B cell (primary cell): ENCODE results near the gene MOB3B. TPM values are rescaled to one million over a fixed set of nuclear protein-coding genes. Genes with fewer than 3 reads are reported as not detected.

Source experiments
- ATAC-seq: fragments of 200-7000 bp; cut with Tn5 transposase; one replicate; pipeline ENCODE4 v1.10.0; 2021; ENCODE audit warnings: low read depth, mild to moderate bottlenecking, moderate number of reproducible peaks, moderate library complexity
- CTCF ChIA-PET: fragments of 350-600 bp; sonication (Branson Sonifier 250); formaldehyde crosslinking; loops from one replicate; lab custom pipeline; 2021; ENCODE audit warnings: antibody characterized with exemption, inconsistent platforms; lab: Charles Lee
- POLR2A ChIA-PET: fragments of 350-600 bp; sonication (Branson Sonifier 250); formaldehyde crosslinking; loops from one replicate; lab custom pipeline; 2021; ENCODE audit warnings: antibody characterized with exemption; lab: Charles Lee
- DNase-seq: peaks from one replicate; pipeline ENCODE4 v3.0.0; 2013
- H2AFZ ChIP-seq: 2 replicates; pipeline ENCODE4 v1.6.1; 2012; ENCODE audit warnings: mild to moderate bottlenecking, low read depth, low read length; ENCODE audit not compliant: insufficient read depth, poor library complexity, severe bottlenecking
- H3K27ac ChIP-seq, 2 donors: 1 replicate in 1 of 2; 2 replicates in 1 of 2; pipeline ENCODE4 v1.5.1; 2012 to 2013; ENCODE audit warnings: low read length in 2 of 2, mild to moderate bottlenecking in 2 of 2, moderate library complexity in 1 of 2
- H3K27me3 ChIP-seq, 4 experiments: fragments of 200-600 bp in 1 of 4; sonication (generic) in 1 of 4; replicated peaks in 1 of 4; 1 replicate in 2 of 4; 2 replicates in 2 of 4; pipeline versions ENCODE4 v1.6.1 to v1.7.0; 2013 to 2016; ENCODE audit warnings: low read length in 3 of 4, mild to moderate bottlenecking in 2 of 4, mixed read lengths in 1 of 4, moderate library complexity in 1 of 4; ENCODE audit not compliant: insufficient read depth in 4 of 4, control insufficient read depth in 3 of 4; ENCODE audit errors: control extremely low read depth in 1 of 4
- H3K36me3 ChIP-seq, 2 experiments: replicated peaks in 1 of 2; 1 replicate in 1 of 2; 2 replicates in 1 of 2; pipeline versions ENCODE4 v1.6.1 to v1.7.1; 2013; ENCODE audit warnings: low read length in 1 of 2; ENCODE audit not compliant: insufficient read depth in 2 of 2, control insufficient read depth in 1 of 2; ENCODE audit errors: control extremely low read depth in 1 of 2, extremely low read depth in 1 of 2
- H3K4me1 ChIP-seq, 2 donors: fragments of 200-600 bp in 1 of 2; sonication (generic) in 1 of 2; 1 replicate in 1 of 2; 2 replicates in 1 of 2; pipeline versions ENCODE4 v1.5.1 to v1.6.1; 2013 to 2017; ENCODE audit warnings: low read length in 2 of 2; ENCODE audit not compliant: control insufficient read depth in 2 of 2, insufficient read depth in 2 of 2
- H3K4me2 ChIP-seq: replicated peaks from 2 replicates; pipeline ENCODE3; 2012; ENCODE audit warnings: mild to moderate bottlenecking, low read depth, low read length; ENCODE audit not compliant: poor library complexity, severe bottlenecking
- H3K4me3 ChIP-seq, 5 experiments: fragments of 200-600 bp in 1 of 5; sonication (generic) in 1 of 5; 1 replicate in 3 of 5; 2 replicates in 2 of 5; pipeline versions ENCODE4 v1.5.1 to v1.7.0; 2011 to 2016; ENCODE audit warnings: low read length in 4 of 5, mild to moderate bottlenecking in 4 of 5, low read depth in 2 of 5, control low read depth in 1 of 5, moderate library complexity in 1 of 5; ENCODE audit not compliant: insufficient read depth in 1 of 5; ENCODE audit errors: control extremely low read depth in 1 of 5, extremely low read depth in 1 of 5
- H3K79me2 ChIP-seq: fragments of 200-600 bp; sonication (generic); one replicate; pipeline ENCODE4 v1.6.0; 2016; ENCODE audit warnings: low read length; ENCODE audit not compliant: control insufficient read depth, insufficient read depth
- H3K9ac ChIP-seq: fragments of 200-600 bp; sonication (generic); 2 replicates; pipeline ENCODE4 v1.6.1; 2017; ENCODE audit warnings: mild to moderate bottlenecking, low read length, moderate library complexity
- H3K9me3 ChIP-seq, 3 donors: one replicate each; pipeline versions ENCODE4 v1.6.1 to v1.7.1; 2013; ENCODE audit warnings: low read length in 2 of 3; ENCODE audit not compliant: control insufficient read depth in 2 of 3, insufficient read depth in 1 of 3; ENCODE audit errors: control extremely low read depth in 1 of 3
- H4K20me1 ChIP-seq: 2 replicates; pipeline ENCODE4 v1.6.0; 2012; ENCODE audit warnings: mild to moderate bottlenecking, low read length; ENCODE audit not compliant: insufficient read depth, control insufficient read depth, poor library complexity, severe bottlenecking
- H3K27ac Mint-ChIP-seq: one replicate; pipeline ENCODE4 v1.8.0; 2021; ENCODE audit warnings: mixed read lengths
- H3K27me3 Mint-ChIP-seq: one replicate; pipeline ENCODE4 v1.8.0; 2021; ENCODE audit warnings: mixed read lengths
- H3K4me1 Mint-ChIP-seq: one replicate; pipeline ENCODE4 v1.8.0; 2021; ENCODE audit warnings: mixed read lengths
- H3K4me3 Mint-ChIP-seq: one replicate; pipeline ENCODE4 v1.8.0; 2021; ENCODE audit warnings: mixed read lengths
- H3K9me3 Mint-ChIP-seq: one replicate; pipeline ENCODE4 v1.8.0; 2022; ENCODE audit warnings: mixed read lengths; ENCODE audit not compliant: insufficient read depth
- CTCF ChIP-seq: fragments of 200-600 bp; IDR thresholded peaks from one replicate; pipeline ENCODE4 v1.8.0; 2022; ENCODE audit warnings: antibody characterized with exemption, mild to moderate bottlenecking
- EZH2 ChIP-seq: IDR thresholded peaks from 2 replicates; pipeline ENCODE4 v1.6.1; 2012; ENCODE audit warnings: borderline replicate concordance, low read depth, mild to moderate bottlenecking, moderate library complexity, low read length; ENCODE audit not compliant: insufficient read depth, poor library complexity, severe bottlenecking
- WGBS: methylation state at CpG from one replicate; pipeline ENCODE4 v1.1.5; 2013; ENCODE audit warnings: missing lambda C conversion rate; ENCODE audit not compliant: insufficient coverage; 5-methylcytosine and 5-hydroxymethylcytosine counted together
- intact Hi-C: fragments of 100-400 bp; cut with micrococcal nuclease; formaldehyde crosslinking; loops from one replicate; pipeline ENCODE4 v1.10.0; 2022
- polyA plus RNA-seq: library from polyadenylated mRNA; depleted of rRNA; stranded (reverse); fragments of >200 nt; gene quantifications from 2 replicates; pipeline ENCODE4 v1.2.3, GENCODE V29; 2012
- total RNA-seq, 2 donors: library from RNA; stranded (reverse); fragments of 120-200 nt in 1 of 2; gene quantifications; 1 replicate in 1 of 2; 2 replicates in 1 of 2; pipeline versions ENCODE4 v1.2.3 to v1.2.4, GENCODE V29; 2013 to 2022

The MOB3B gene
- total and polyA plus RNA-seq, 2 donors (not counting 1 experiment from before 2014, with no cell fraction given): 7.3 to 7.9 TPM

- no peaks in the 10 kb centered on the region for H4K20me1 ChIP-seq
- peaks cover 99% of the 10 kb centered on the region for H3K79me2 ChIP-seq
- H3K27me3 Mint-ChIP-seq: no peaks in the 10 kb centered on the region
- H3K9me3 ChIP-seq: peaks cover 0 to under 1% (median 0%) of the 10 kb centered on the region in 3 donors
- ATAC-seq (no peak), DNase-seq (no peak)
- H3K4me3 Mint-ChIP-seq: no peak overlapping the region
- H3K9ac ChIP-seq: no peak overlapping the region
- H3K36me3 ChIP-seq: peaks cover 0 to 3% of the 10 kb centered on the region in 2 experiments
- TF ChIP-seq CTCF (no peak), EZH2 (no peak)
- H3K4me2 ChIP-seq: no peak overlapping the region
- peaks cover 80% of the 10 kb centered on the region for H3K4me1 Mint-ChIP-seq
- no peak overlapping the region for H3K27ac Mint-ChIP-seq
- H3K4me1 ChIP-seq: peaks cover 43 to 51% of the 10 kb centered on the region in 2 donors
- no peak overlapping the region for H2AFZ ChIP-seq
- H3K27ac ChIP-seq: no peak overlapping the region
- H3K9me3 Mint-ChIP-seq: peaks cover 2% of the 10 kb centered on the region
- ChIA-PET POLR2A (interaction anchor here (0.6 kb wide), 1 partner anchor 14 kb away, joined by 6 read pairs; no protein-coding TSS in a partner anchor), CTCF (interaction anchor here (0.6 to 3.0 kb wide), 3 partner anchors 13 to 55 kb away, joined by 3 to 11 read pairs (median 4); partner anchors contain the start of gene MOB3B)
- H3K4me3 ChIP-seq: no peak overlapping the region
- intact Hi-C loops: no loop called here
- no peaks in the 10 kb centered on the region for H3K27me3 ChIP-seq
- no CpG with 5 or more reads among the region's 1 CpG for WGBS
These were observed 55.3 kb downstream of the MOB3B start for GRCh38 chr9:27474305-27474704.

GRCh38 chr9:27473111-27473529 is 56.5 kb downstream of the MOB3B start:
- Histone ChIP-seq H3K27me3 (no peaks in the 10 kb centered on the region), H3K4me1 (peaks cover 51 to 54% of the 10 kb centered on the region in 2 donors), H3K4me3 (no peak overlapping the region), H4K20me1 (no peaks in the 10 kb centered on the region), H3K9ac (no peak overlapping the region), H3K4me2 (no peak overlapping the region), H3K9me3 (no peaks in the 10 kb centered on the region), H3K36me3 (peaks cover 0 to 3% of the 10 kb centered on the region in 2 experiments), H3K79me2 (peaks cover 97% of the 10 kb centered on the region), H3K27ac (no peak overlapping the region), H2AFZ (no peak overlapping the region)
- no peaks in the 10 kb centered on the region for H3K27me3 Mint-ChIP-seq
- H3K9me3 Mint-ChIP-seq: no peaks in the 10 kb centered on the region
- no peak overlapping the region for H3K4me3 Mint-ChIP-seq
- no peak for DNase-seq
- WGBS: 98% methylated on average over 5 of the region's 7 CpGs
- H3K4me1 Mint-ChIP-seq: peaks cover 81% of the 10 kb centered on the region
- TF ChIP-seq EZH2: no peak
- no peak for TF ChIP-seq CTCF
- no peak overlapping the region for H3K27ac Mint-ChIP-seq
- CTCF ChIA-PET: interaction anchor here (0.8 to 3.0 kb wide), 4 partner anchors 10 to 57 kb away, joined by 3 to 11 read pairs (median 6); partner anchors contain the start of gene MOB3B
- POLR2A ChIA-PET: interaction anchor here (0.6 kb wide), 2 partner anchors 13 to 51 kb away, joined by 3 read pairs; partner anchors contain the start of gene IFNK
- intact Hi-C loops: no loop called here
- no peak for ATAC-seq
